Activated CD8-positive, alpha-beta memory T cell treated with anti-CD3 and anti-CD28 coated beads, Interleukin-2, amount 50 U/mL, for 48 hours (primary cell): ENCODE measurements around the gene FCSK.
A peak's percentile ranks its signal among the peaks of the same experiment; 100 is the strongest.

Experiments
- DNase-seq: peaks from one replicate; pipeline ENCODE4 v3.0.0-alpha.2; 2020

Gene FCSK

DNA sequence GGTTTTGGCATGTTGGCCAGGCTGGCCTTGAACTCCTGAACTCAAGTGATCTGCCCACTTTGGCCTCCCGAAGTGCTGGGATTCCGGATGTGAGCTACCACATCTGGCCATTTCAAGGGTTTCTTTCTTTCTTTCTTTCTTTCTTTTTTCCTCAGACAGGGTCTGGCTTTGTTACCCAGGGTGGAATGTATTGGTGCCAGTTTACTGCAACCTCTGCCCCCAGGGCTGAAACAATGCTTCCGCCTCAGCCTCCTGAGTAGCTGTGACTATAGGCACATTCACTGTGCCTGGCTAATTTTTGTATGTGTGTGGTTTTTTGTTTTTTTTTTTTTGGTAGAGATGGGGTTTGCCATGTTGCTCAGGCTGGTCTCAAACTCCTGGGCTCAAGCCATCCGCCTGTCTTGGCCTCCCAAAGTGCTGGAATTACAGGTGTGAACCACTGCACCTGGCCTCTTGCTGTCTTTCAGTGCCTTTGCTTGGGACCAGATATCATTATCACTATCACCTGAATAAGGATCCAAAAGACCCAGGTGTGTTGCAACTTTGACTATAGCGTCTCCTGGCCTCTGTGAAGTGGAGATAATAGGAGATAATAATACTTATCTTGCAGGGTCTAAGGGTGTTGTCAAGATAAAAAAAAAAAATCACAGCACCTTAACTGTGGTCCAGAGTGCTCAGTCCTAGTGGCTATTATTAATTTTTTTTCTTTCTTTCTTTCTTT, 3.2 kb downstream of the FCSK start:
- DNase-seq: no peak

GRCh38 chr16:70460737-70461261, 6.4 kb downstream of the FCSK start:
- no peak for DNase-seq

DNA sequence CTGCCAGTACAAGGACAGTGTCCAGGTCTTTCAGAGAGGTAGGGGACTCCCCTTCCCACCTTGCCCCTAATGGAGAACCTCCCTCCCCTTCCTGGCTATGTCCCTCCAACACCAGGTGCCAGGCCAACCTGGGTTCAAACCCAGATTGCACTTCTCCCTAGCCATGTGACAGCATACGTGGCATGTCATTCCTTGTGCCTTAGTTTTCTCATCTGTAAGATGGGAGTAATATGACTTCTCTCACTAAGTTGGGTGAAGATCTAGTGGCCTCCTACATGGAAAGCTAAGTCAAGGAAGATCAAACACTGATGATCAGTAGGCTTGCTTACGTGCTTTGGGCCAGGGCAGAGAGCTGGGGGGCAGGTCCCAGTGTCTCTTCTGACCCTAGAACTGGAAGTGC, 8.8 kb downstream of the FCSK start:
- no peak for DNase-seq

- DNase-seq: no peak
These were observed 11.8 kb downstream of the FCSK start for GRCh38 chr16:70465999-70466804.

DNA sequence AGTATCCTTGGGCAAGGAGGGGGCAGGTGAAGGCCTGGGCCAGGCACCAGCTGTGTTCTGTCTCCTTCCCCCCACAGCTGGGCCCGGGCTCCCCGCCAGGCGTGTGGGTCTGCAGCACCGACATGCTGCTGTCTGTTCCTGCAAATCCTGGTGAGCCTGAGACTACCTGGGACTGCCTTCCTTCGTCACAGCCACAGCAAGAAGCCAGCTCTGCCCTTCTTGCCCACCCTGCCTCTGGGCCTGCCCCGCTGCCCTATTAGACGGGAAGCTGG, 12.3 kb downstream of the FCSK start:
- no peak for DNase-seq

DNA sequence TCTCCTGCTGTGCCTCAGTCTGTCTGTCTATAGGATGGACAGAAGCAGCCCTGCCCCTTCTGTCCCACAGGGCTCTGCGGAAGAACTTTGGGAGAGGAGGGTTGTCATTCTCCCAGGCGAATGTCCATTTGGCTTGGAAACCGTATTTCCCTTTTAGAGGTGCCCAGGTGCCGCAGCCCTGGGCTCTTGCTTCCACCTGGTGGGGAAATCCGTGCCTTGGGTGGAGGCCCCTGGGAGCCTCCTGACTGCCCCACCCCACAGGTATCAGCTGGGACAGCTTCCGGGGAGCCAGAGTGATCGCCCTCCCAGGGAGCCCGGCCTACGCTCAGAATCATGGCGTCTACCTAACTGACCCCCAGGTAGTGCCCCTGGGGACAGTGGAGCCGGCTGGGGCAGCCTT, 12.7 kb downstream of the FCSK start:
- no peak for DNase-seq

DNA sequence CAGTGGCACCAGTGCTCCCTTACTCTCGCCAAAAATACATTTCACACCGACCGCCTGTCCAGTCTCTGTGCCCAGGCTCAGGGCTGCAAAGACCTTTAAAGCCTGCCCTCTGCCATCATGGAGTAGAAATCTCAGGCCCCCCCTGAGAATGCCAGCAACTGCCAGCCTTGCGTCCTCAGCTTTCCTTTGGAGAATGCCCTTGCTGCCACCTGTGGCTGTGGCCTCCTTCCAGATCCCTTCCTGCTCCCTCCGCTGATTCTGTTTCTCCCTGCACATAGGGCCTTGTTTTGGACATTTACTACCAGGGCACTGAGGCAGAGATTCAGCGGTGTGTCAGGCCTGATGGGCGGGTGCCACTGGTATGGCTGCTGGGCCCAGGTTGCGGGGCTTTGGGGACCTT, 13.2 kb downstream of the FCSK start:
- no peak for DNase-seq

- DNase-seq: no peak
These were observed 14.6 kb downstream of the FCSK start for GRCh38 chr16:70468776-70469525.

GRCh38 chr16:70470141-70470926, 15.9 kb downstream of the FCSK start:
- DNase-seq: no peak

DNA sequence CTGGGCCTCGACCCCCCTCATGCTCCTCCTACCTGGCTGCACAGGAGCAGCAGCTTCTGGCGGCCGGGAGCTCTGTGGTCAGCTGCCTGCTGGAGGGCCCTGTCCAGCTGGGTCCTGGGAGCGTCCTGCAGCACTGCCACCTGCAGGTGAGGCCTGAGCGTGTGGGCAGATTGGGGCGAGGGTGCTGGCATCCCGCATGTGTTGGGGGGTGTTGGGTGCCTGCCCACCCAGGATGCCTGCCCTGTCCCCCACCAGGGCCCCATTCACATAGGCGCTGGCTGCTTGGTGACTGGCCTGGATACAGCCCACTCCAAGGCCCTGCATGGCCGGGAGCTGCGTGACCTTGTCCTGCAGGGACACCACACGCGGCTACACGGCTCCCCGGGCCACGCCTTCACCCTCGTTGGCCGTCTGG, 16.5 kb downstream of the FCSK start:
- DNase-seq: no peak

DNA sequence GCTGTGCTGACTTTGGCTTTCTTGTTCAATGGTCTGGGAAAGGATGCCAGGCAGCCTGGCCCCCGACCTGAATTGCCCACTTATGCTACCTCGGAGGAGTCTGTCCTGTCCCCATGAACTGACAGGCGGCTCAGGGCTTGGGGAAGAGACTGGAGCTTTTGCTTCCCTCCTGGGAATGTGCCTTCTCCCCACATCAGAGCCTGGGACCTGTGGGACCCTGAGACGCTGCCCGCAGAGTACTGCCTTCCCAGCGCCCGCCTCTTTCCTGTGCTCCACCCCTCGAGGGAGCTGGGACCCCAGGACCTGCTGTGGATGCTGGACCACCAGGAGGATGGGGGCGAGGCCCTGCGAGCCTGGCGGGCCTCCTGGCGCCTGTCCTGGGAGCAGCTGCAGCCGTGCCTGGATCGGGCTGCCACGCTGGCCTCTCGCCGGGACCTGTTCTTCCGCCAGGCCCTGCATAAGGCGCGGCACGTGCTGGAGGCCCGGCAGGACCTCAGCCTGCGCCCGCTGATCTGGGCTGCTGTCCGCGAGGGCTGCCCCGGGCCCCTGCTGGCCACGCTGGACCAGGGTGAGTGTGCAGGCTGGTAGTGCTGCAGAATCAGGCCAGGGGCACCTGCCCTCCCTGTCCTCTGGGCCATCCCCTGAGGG, 18.5 kb downstream of the FCSK start:
- no peak for DNase-seq

GRCh38 chr16:70473446-70474319, 19.3 kb downstream of the FCSK start:
- DNase-seq: no peak

DNA sequence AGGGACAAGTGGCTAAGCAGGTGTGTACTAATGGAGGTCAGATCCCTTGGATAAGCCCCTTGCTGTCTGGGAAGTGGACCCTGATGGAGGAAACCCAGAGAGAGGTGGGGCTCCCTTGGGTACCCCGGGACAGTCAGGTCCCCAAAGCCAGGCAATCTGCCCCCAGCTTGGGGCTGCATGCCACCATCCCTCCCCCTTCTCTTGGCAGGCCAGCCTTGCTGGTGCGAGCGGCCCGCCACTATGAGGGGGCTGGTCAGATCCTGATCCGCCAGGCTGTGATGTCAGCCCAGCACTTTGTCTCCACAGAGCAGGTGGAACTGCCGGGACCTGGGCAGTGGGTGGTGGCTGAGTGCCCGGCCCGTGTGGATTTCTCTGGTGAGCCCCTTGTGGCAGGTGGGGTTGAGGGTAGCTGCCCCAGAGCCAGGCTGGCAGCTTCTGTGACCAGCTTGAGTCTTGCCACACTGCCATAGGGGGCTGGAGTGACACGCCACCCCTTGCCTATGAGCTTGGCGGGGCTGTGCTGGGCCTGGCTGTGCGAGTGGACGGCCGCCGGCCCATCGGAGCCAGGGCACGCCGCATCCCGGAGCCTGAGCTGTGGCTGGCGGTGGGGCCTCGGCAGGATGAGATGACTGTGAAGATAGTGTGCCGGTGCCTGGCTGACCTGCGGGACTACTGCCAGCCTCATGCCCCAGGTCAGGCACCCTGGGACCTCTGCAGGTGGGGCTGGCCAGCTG, 20.1 kb downstream of the FCSK start:
- DNase-seq: no peak

DNA sequence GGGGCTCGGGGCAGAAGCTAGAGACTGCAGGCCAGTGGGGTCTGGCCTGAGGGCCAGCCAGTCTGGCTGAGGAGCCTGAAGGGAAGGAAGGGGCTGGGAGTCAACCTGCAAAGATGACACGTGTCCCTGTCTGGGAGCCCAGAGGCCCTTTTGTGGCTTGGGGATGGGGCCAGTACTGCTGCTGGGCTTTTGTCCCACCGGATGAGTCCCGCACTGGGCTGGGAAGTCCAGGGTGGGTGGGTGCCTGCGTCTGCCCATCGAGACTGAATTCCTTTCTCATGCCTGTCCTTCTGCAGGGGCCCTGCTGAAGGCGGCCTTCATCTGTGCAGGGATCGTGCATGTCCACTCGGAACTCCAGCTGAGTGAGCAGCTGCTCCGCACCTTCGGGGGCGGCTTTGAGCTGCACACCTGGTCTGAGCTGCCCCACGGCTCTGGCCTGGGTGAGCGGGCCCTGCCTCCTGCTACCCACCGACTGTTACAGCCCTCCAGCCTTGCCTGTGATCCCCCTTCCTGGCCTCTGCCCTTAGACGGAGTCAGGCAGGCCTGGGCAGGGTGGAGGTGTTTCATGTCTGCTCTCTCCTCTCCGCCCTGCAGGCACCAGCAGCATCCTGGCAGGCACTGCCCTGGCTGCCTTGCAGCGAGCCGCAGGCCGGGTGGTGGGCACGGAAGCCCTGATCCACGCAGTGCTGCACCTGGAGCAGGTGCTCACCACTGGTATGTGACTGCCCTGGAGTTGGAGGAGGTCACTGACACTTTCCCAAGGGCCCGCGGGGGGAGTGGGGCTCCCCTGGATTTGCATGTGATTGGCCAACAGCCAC, 20.9 kb downstream of the FCSK start:
- DNase-seq: no peak

GRCh38 chr16:70476272-70477020, 22.1 kb downstream of the FCSK start:
- DNase-seq: peak; percentile 73

GRCh38 chr16:70478169-70478568, 23.8 kb downstream of the FCSK start:
- DNase-seq: no peak

GRCh38 chr16:70478912-70479341, 24.5 kb downstream of the FCSK start:
- DNase-seq: no peak

DNA sequence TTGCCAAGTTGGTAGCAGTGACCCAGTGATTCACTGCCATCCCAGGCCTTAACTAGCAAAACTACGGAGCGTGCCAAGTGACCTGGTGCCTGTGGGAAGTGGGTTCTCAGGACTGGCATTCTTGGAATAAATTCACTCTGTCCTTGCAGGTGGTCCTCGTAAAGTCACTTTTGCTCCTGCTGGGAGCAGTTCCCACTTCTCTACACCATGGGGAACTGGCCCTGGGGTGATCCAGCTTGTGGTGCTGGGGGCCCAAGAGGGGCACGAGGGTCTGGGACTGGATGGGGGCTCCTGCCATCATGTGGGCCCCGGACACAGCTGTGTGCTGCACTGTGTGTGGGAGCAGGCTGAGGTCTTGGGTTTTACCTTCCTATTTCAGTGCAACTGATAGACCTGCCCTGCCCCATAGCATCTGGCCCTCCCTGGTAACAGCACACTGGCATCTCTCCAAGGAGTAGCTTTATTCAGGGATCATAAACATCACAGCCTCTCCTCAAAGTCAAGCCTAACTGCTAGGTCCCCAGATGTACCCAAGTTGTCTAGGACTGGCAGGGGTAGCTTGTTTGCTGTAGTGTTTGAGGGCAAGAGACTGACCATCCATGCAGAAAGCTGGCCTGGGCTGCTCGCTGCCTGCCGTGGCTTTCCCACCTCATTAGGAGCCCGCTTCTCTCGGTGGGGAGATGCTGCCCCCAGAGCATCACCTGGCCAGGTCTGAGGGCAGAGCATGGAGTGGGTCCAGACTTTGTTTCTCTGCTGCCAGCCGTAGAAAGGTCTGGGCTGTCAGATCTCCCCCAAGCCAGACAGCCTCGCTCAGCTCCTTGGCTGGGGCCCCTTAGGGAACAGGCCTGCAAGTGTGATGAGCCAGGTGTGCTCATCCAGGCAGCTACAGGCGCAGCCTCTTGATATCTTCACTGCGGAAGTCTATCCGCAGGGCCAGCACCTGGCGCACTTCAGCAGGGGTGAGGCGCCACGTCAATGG, 26.0 kb downstream of the FCSK start:
- DNase-seq: no peak
